T-helper 1 cell treated with Interleukin-12 subunit alpha and Interleukin-12 subunit beta and Interleukin-4 antibody, amounts not matched to agents 30 μg/mL and 1 μg/mL, for 36 hours (primary cell): ENCODE measurements around the gene SHISA2.

Source experiments
- H3K27ac Mint-ChIP-seq: one replicate; pipeline ENCODE4 v1.8.0; 2021; ENCODE audit warnings: mild to moderate bottlenecking, mixed read lengths
- H3K27me3 Mint-ChIP-seq: one replicate; pipeline ENCODE4 v1.8.0; 2021; ENCODE audit warnings: low read depth, mixed read lengths
- H3K36me3 Mint-ChIP-seq: one replicate; pipeline ENCODE4 v1.8.0; 2021; ENCODE audit warnings: low read depth, mixed read lengths
- H3K4me1 Mint-ChIP-seq: one replicate; pipeline ENCODE4 v1.8.0; 2021; ENCODE audit warnings: low read depth, mixed read lengths
- H3K4me3 Mint-ChIP-seq: one replicate; pipeline ENCODE4 v1.8.0; 2021; ENCODE audit warnings: mild to moderate bottlenecking, moderate library complexity, mixed read lengths
- H3K9me3 Mint-ChIP-seq: one replicate; pipeline ENCODE4 v1.8.0; 2021; ENCODE audit warnings: mixed read lengths

The SHISA2 gene

DNA sequence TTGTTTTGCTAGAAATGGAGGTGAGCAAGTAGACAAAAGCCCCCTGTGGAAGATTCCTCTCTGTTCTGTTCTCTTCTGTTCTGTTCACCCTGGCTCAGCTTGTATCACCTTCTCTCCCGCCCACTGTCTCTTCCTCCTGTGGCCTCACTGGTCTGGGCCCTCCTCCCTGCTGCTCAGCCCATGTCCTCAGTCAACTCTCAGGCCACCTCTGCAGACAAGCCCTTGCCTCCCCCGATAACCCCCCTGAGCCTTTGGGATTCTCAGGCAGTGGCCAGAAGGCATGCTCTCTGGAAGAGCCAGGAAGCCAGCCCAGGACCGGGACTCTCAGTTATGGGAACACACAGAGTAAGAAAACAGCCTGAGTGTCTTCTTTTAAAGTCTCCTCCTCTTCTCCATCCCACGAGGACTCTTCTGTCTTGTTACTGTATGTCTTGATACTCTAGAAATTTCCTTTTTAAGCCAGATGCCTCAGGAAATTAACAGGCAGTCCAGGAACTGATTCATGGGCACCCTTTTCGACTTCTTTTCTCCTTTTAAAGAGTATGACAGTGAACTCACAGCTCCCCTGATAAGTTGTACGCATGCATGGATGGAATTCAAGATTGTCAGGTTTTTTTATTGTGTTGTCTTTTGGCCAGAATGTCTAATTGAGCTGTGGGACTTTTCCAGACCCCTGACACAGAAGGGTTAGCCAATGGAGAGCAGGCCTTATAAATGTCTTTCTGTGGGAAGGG is 33.7 kb downstream of the SHISA2 start:
- H3K4me1 Mint-ChIP-seq, result peaks cover 14% of the 10 kb centered on the region
- H3K9me3 Mint-ChIP-seq, result no peaks in the 10 kb centered on the region
- H3K27ac Mint-ChIP-seq, result peak overlapping the region; percentile 17
- no peaks in the 10 kb centered on the region for H3K27me3 Mint-ChIP-seq
- H3K36me3 Mint-ChIP-seq, result peaks cover 11% of the 10 kb centered on the region
- H3K4me3 Mint-ChIP-seq, result no peak overlapping the region

DNA sequence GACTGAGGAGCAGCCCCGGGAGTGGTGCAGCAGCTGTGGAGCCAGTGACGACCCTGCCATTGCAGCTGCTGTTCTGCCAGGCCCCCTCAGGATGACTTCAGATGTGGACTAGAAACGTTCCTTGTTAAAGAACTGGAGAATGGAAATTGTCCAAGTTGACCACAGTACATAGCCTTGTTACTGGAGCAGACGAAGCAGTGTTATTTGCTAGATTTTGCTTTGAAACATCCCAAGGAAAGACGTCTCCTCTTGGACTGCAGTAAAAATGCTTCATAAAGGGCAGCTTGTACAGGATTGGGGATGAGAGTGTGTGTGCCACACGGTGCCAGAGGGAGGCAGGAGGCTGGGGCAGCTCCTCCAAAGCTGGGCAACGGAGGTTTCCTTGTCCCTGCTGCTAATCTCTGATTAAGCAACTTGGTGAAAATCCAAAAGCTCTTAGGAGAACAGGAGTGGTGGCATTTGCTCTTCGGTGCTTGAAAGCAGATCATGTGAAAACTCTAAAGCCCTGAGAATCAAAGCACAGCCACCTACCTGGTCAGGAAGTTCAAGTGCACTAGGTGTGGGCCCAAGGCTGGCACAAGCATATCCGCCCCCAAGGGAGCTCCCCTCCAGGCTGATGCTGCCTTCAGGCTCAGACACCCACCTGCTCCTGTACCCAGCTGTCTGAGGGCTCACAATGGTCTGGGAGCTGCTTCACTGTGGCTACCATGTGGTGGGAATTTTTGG is 34.5 kb downstream of the SHISA2 start:
- Mint-ChIP-seq H3K27me3 (no peaks in the 10 kb centered on the region), H3K27ac (no peak overlapping the region), H3K4me3 (no peak overlapping the region)

DNA sequence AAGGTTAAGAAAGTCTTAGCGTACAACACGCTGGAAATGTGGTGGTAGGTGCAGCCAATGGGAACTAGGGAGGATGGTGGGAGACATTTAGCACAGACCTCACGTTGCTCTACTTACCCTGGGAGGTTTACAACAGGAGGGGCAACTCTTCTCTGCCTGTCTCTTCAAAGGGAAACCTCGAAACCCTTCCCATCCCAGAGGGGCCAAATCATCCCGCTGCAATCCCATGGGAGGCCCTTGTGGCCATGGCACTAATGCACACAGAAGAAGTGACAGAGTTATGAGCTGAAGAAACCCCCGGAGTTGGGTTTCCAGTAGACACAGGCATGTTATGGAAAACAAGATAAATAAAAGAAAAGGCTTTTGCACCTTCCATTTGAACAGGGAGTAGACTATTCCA is 35.6 kb downstream of the SHISA2 start:
- no peak overlapping the region for H3K4me3 Mint-ChIP-seq
- peaks cover 9% of the 10 kb centered on the region for H3K36me3 Mint-ChIP-seq
- no peak overlapping the region for H3K27ac Mint-ChIP-seq
- no peaks in the 10 kb centered on the region for H3K27me3 Mint-ChIP-seq
- H3K9me3 Mint-ChIP-seq, result no peaks in the 10 kb centered on the region
- peaks cover 15% of the 10 kb centered on the region for H3K4me1 Mint-ChIP-seq

More for the DNA sequence above, 34.5 kb downstream of the SHISA2 start:
- H3K36me3 Mint-ChIP-seq, result peaks cover 11% of the 10 kb centered on the region
- no peaks in the 10 kb centered on the region for H3K9me3 Mint-ChIP-seq
- peaks cover 14% of the 10 kb centered on the region for H3K4me1 Mint-ChIP-seq

DNA sequence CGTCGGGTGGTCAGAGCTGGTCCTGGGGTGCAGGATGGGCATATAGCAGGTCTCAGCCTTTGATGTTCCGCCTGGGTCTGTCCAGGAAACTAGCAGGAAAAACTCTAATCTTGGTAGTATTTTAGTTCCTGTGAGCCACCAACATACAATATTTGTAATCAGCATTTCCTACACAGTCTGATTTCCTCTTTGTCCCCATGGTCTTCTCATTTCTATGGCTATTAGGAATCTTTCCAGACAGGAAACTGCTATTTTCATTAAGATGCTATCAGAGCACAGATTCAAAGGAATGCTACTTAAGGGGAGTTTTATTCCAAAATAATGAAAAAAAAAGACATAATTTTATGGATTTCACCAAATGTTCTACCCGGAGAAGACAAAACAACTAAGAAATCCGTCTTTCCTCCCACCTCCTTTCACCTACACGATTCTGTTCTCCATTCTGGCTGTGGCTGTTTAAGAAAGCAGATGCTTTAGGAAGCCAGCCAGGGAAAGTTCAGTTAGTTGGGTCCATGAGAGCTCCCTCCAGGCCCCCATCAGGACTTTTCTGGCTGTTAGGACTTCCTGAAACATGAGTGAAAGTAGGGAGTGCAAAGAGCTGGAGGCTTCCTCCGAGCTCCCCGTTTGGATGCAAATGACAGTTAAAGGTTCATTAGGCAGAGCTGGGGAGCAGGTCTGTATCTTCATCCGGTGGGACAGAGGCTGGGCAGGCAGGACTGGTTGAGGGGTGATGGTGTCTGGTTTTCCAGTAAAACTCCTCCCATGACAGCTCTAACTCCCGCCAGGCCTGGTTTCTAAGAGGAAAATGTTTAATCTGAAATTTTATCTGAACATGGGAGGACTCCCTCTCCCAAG is 36.3 kb downstream of the SHISA2 start:
- Mint-ChIP-seq H3K27ac (no peak overlapping the region), H3K27me3 (no peaks in the 10 kb centered on the region), H3K4me3 (no peak overlapping the region), H3K9me3 (no peaks in the 10 kb centered on the region), H3K4me1 (peaks cover 9% of the 10 kb centered on the region), H3K36me3 (peaks cover 3% of the 10 kb centered on the region)

DNA sequence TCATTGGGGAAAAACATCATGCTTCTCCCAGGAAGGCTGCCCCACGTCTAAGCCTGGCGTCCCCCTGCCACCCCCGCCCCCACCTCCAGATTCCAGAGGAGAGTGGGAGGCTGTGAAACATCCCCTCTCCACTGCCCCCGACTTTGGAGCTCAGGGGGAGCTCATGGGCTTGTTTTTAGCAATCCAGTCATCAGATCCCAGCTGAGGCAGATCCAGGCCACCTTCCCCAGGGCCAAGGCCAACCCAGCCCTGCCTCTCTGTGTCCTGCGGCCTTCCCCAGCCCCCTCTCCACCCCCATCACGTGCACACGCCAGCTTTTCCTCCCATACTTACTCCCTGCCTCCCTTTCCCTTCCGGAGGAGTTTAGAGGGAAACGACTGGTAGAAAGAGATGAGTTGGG is 38.8 kb downstream of the SHISA2 start:
- Mint-ChIP-seq H3K36me3 (peaks cover 2% of the 10 kb centered on the region), H3K4me1 (peaks cover 10% of the 10 kb centered on the region), H3K9me3 (no peaks in the 10 kb centered on the region), H3K27me3 (no peaks in the 10 kb centered on the region), H3K27ac (no peak overlapping the region), H3K4me3 (peak overlapping the region; percentile 54)

DNA sequence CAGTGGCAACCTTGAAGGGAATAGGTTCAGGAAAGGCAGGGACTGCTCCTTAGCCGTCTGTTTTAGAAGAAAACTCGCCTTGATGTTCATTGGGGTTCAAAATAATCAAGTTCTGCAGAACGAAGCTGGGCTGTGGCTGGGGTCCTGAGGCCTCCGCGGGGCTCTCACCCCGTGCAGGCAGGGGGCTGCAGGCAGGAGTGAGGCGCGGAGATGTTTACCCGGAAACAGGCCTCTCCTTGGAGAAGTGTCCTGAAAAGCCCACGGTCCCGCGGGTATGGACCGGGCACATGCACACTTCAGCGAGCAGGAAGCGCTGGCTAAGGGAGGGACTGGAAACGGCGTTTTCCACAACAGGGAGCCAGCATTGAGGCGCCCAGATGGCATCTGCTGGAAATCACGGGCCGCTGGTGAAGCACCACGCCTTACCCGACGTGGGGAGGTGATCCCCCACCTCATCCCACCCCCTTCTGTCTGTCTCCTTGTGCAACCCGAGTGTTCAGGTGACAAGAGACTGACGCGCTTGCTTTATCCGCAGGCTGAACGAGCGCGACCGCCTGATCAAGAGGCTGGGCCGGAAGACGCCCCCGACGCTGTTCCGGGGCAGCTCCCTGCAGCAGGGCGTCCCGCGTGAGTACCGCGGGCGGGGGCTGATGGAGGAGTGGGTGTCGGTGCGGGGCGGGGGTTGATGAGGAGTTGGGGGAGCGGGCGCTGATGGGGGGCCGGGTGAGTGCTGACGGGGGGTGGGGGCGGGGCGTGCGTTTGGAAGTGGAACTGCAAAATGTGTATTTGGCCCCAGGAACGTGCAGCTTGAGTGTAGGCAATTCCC is 39.6 kb downstream of the SHISA2 start:
- Mint-ChIP-seq H3K27ac (peak overlapping the region; percentile 56), H3K36me3 (peaks cover 2% of the 10 kb centered on the region), H3K4me1 (peaks cover 12% of the 10 kb centered on the region), H3K27me3 (no peaks in the 10 kb centered on the region), H3K4me3 (peak overlapping the region; percentile 70), H3K9me3 (no peaks in the 10 kb centered on the region)

DNA sequence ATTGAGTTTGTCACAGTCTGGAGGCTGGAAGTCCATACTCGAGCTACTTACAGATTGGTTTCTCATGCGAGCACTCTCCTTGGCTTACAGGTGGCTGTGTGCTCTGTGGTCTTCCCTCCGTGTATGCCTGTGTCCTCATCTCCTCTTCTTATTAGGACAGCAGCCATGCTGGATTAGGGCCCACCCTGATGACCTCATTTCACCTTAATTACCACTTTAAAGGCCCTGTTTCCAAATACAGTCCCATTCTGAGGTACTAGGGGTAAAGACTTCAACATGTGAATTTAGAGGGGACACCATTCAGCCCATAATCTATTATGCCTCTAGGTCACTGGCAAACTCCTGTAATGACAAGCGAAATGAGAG is 40.6 kb downstream of the SHISA2 start:
- peaks cover 2% of the 10 kb centered on the region for H3K36me3 Mint-ChIP-seq
- H3K4me3 Mint-ChIP-seq, result no peak overlapping the region

DNA sequence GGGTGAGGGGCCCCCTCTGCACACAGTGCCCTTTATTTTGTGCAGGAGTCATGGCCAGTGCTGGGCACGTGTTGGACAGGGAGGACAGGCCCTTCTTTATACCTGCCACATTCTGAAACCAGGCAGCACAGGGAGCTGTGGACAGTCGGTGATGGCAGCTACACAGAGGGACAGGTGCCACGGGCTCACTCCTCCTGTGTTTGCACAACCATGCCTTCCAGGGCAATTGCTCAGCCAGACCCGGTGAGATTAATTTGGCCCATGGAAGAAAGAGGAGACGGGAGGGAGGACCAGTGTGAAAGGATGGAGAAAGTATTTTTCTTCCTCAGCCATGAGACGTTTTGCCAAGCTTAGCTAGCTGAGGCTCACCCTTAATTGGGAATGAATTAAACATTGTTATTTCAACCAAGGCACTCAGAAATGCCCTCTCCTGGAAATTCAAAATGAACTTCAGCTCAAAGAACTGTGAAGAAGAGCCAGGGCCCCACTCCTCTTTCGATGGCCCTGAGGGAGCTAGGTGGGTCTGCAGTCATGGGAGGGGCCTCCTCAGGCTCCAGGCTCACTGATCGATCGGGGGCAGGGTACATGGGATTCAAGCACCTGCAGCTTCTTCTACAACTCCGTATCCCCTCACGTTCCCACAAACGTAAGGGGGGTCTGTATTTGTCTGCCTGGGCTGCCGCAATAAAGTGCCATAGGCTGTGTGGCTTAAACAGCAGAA is 41.2 kb downstream of the SHISA2 start:
- Mint-ChIP-seq H3K36me3 (peaks cover 2% of the 10 kb centered on the region), H3K27ac (no peak overlapping the region), H3K27me3 (no peaks in the 10 kb centered on the region), H3K4me3 (no peak overlapping the region), H3K9me3 (no peaks in the 10 kb centered on the region), H3K4me1 (peaks cover 10% of the 10 kb centered on the region)

More for the DNA sequence above, 40.6 kb downstream of the SHISA2 start:
- Mint-ChIP-seq H3K9me3 (no peaks in the 10 kb centered on the region), H3K4me1 (peaks cover 10% of the 10 kb centered on the region), H3K27me3 (no peaks in the 10 kb centered on the region), H3K27ac (no peak overlapping the region)

DNA sequence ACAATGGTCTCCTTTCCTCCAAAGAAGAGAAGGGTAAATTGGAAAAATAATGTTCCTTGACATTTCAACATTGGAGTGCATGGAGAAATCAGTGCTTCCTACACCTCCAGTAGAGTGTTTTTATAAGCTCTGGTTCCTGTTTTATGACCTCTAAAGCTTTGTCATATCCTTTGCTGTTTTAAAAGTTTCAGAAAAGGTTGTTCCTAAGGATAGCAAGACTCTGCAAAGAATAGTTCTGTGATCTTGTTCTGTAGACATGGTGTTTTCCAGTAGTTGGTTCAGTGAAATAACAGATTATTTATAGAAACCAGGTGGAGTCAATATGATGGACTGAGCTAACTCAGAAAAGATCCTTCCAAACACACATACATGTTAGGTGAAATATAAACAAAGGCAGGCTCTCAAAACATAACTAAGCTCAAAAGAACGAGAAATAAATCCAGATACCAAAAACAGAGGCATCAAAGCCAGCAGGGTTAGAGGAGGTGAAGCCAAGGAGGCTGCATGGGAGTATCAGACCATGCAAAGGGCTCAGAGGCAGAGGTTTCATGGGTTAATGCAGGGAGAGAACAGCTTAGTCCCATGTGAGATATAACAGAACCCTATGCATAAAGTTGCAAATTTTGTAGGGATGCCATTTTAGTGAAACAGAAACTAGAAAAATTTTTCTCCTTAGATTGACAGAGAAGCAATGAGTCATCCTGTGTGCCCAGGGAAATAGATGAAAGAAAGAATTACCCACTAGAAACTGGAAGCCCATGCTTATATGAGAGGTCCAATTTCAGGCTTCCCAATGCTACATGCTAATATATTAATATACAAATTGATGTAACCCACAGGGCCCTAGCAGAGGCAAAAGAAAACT is 44.3 kb downstream of the SHISA2 start:
- H3K27ac Mint-ChIP-seq, result no peak overlapping the region
- peaks cover 6% of the 10 kb centered on the region for H3K36me3 Mint-ChIP-seq
- peaks cover 8% of the 10 kb centered on the region for H3K27me3 Mint-ChIP-seq
- H3K4me1 Mint-ChIP-seq, result peaks cover 10% of the 10 kb centered on the region
- no peak overlapping the region for H3K4me3 Mint-ChIP-seq
- peaks cover 9% of the 10 kb centered on the region for H3K9me3 Mint-ChIP-seq
